Lower leg skin (tissue), 3 donors: ENCODE data around the gene TRIM17.

Experiments
- CTCF ChIP-seq, 3 donors: fragments of 450-650 bp; IDR thresholded peaks; one replicate each; pipeline ENCODE4 v1.5.1; 2016; ENCODE audit warnings: antibody characterized with exemption in 3 of 3, mild to moderate bottlenecking in 3 of 3, moderate library complexity in 2 of 3
- POLR2A ChIP-seq, 2 donors: fragments of 450-650 bp; IDR thresholded peaks; one replicate each; pipeline ENCODE4 v1.6.1; 2016 to 2017; ENCODE audit warnings: antibody characterized with exemption in 2 of 2, mild to moderate bottlenecking in 1 of 2, moderate library complexity in 1 of 2

- TF ChIP-seq CTCF (IDR thresholded peaks at IDR 0.05) (no peak), POLR2A (IDR thresholded peaks at IDR 0.05) (no peak)
Observed at GRCh38 chr1:228396770-228397662, 19.6 kb downstream of the TRIM17 start.
